HG02938 (cell line): Measurements from ENCODE around the gene CRY2.
A peak's percentile ranks its signal among the peaks of the same experiment; 100 is the strongest.

Experiments
- ATAC-seq: cut with Tn5 transposase; IDR thresholded peaks from one replicate; pipeline ENCODE4 v1.9.1; 2021; ENCODE audit warnings: mild to moderate bottlenecking, moderate library complexity; ENCODE audit not compliant: unreplicated experiment

Gene CRY2

GRCh38 chr11:45877221-45877620, 29.9 kb downstream of the CRY2 start:
- ATAC-seq, result no peak

- no peak for ATAC-seq
Observed at GRCh38 chr11:45877845-45878244, 30.6 kb downstream of the CRY2 start.

- ATAC-seq, result no peak
Observed at GRCh38 chr11:45879803-45880686, 32.8 kb downstream of the CRY2 start.

- ATAC-seq, result no peak
Observed at GRCh38 chr11:45880772-45881570, 33.7 kb downstream of the CRY2 start.

GRCh38 chr11:45881708-45882368, 34.6 kb downstream of the CRY2 start:
- ATAC-seq, result no peak

- ATAC-seq, result no peak
Observed at GRCh38 chr11:45884596-45885185, 37.4 kb downstream of the CRY2 start.

GRCh38 chr11:45885274-45885920, 38.1 kb downstream of the CRY2 start, which contains the start of gene MAPK8IP1:
TSS of gene MAPK8IP1 (plus strand) at chr11:45885651. CDS start at chr11:45885821, 170 bp downstream.
- peak; percentile 55 for ATAC-seq

GRCh38 chr11:45885921-45886721, 38.8 kb downstream of the CRY2 start:
- no peak for ATAC-seq

GRCh38 chr11:45886816-45887520, 39.7 kb downstream of the CRY2 start:
- no peak for ATAC-seq

GRCh38 chr11:45887587-45887986, 40.3 kb downstream of the CRY2 start:
- ATAC-seq, result no peak

- ATAC-seq, result no peak
Observed at GRCh38 chr11:45889555-45889954, 42.3 kb downstream of the CRY2 start.

- ATAC-seq, result no peak
Observed at GRCh38 chr11:45889966-45890365, 42.7 kb downstream of the CRY2 start.

GRCh38 chr11:45890886-45891550, 43.7 kb downstream of the CRY2 start:
- no peak for ATAC-seq

- ATAC-seq, result no peak
Observed at GRCh38 chr11:45892856-45893255, 45.6 kb downstream of the CRY2 start.

GRCh38 chr11:45894555-45895247, 47.4 kb downstream of the CRY2 start:
- ATAC-seq, result no peak

GRCh38 chr11:45895553-45896259, 48.4 kb downstream of the CRY2 start:
- ATAC-seq, result no peak

GRCh38 chr11:45896422-45896984, 49.2 kb downstream of the CRY2 start:
- ATAC-seq, result no peak
